AG04450 (cell line): ENCODE results near the gene MYO1F. TPM values are rescaled to one million over a fixed set of nuclear protein-coding genes. Genes with fewer than 3 reads are reported as not detected.
"Not testable (repeated sequence)": the region's sequence is repeated elsewhere in the genome, so short reads cannot be mapped to it uniquely, and the experiment has no call there.

ENCODE experiments used
- CTCF ChIA-PET: fragments of 300-600, 350-600 bp; formaldehyde crosslinking; extraction: SDS; loops from one replicate; lab custom pipeline; 2022; ENCODE audit warnings: antibody characterized with exemption, inconsistent platforms; lab: Charles Lee
- POLR2A ChIA-PET: fragments of 350-600 bp; formaldehyde crosslinking; extraction: SDS; loops from one replicate; lab custom pipeline; 2021; ENCODE audit warnings: antibody characterized with exemption, inconsistent platforms; lab: Yijun Ruan, JAX
- DNase-seq: peaks from one replicate; pipeline ENCODE4 v3.0.0-alpha.2; 2011; ENCODE audit warnings: low read depth, low spot score
- H3K27ac ChIP-seq: one replicate; pipeline ENCODE4 v1.5.1; 2012; ENCODE audit warnings: low read depth, low read length, control low read depth
- H3K27me3 ChIP-seq: one replicate; pipeline ENCODE4 v1.6.0; 2012; ENCODE audit warnings: low read length; ENCODE audit not compliant: control insufficient read depth, insufficient read depth
- H3K4me3 ChIP-seq: 2 replicates; pipeline ENCODE4 v1.5.1; 2011; ENCODE audit warnings: mild to moderate bottlenecking, low read depth, low read length, control low read depth
- H3K9me3 ChIP-seq: 2 replicates; pipeline ENCODE4 v1.5.1; 2012; ENCODE audit warnings: low read length; ENCODE audit not compliant: control insufficient read depth, insufficient read depth
- polyA minus RNA-seq: library from RNA; depleted of rRNA, polyadenylated mRNA; stranded (reverse); fragments of >200 nt; gene quantifications from 2 replicates; pipeline ENCODE4 v1.2.3, GENCODE V29; 2011; rRNA and poly(A)+ RNA removed
- polyA plus RNA-seq: library from polyadenylated mRNA; depleted of rRNA; stranded (reverse); fragments of >200 nt; gene quantifications from 2 replicates; pipeline ENCODE4 v1.2.3, GENCODE V29; 2011; rRNA removed
- TF ChIP-seq, protein P1 (sequence below): IDR thresholded peaks from 2 replicates; pipeline ENCODE4 v1.5.1; 2011; ENCODE audit warnings: low read depth, low read length, control low read depth, inconsistent platforms

The MYO1F gene
- polyA plus RNA-seq (0.10 and 0.15 TPM in 2 replicates), polyA minus RNA-seq (0.30 and 0.83 TPM in 2 replicates)

DNA sequence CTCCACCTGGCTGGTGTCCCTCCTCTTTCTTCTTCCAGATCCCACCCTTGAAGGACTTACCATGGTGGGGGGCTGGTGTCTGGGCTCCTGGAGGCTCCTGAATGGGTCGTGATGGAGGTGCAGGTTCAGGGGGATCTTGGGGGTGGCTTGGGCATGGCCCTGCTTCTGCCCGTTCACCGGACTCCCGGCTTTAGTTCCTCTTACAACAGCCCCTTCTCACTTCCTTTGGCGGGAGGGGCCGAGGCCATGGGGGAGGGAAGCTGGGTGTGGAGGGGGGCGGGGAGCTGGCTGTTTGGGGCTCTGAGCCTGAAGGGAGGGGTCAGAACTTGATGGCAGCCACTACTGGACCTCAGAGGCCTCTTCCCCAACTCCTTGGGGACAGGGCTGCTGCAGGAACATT is at the start of gene MYO1F:
Gene MYO1F (minus strand): TSS at position 196 of the 400 bp plus-strand sequence. CDS start 133 bp downstream, at position 63.
- no peak for DNase-seq
- no peak within 1 kb of the TSS for H3K4me3 ChIP-seq
- ChIA-PET POLR2A (no interaction called here), CTCF (interaction anchor here (0.6 to 5.1 kb wide), 7 partner anchors 10 to 1338 kb away, joined by 3 to 88 read pairs (median 4); partner anchors contain the start of gene MARCHF2)
- no peak within 1 kb of the TSS for H3K27ac ChIP-seq
- TF ChIP-seq, protein P1, sequence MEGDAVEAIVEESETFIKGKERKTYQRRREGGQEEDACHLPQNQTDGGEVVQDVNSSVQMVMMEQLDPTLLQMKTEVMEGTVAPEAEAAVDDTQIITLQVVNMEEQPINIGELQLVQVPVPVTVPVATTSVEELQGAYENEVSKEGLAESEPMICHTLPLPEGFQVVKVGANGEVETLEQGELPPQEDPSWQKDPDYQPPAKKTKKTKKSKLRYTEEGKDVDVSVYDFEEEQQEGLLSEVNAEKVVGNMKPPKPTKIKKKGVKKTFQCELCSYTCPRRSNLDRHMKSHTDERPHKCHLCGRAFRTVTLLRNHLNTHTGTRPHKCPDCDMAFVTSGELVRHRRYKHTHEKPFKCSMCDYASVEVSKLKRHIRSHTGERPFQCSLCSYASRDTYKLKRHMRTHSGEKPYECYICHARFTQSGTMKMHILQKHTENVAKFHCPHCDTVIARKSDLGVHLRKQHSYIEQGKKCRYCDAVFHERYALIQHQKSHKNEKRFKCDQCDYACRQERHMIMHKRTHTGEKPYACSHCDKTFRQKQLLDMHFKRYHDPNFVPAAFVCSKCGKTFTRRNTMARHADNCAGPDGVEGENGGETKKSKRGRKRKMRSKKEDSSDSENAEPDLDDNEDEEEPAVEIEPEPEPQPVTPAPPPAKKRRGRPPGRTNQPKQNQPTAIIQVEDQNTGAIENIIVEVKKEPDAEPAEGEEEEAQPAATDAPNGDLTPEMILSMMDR: no peak
- no peaks in the 10 kb centered on the region for H3K9me3 ChIP-seq
- peaks cover 4% of the 10 kb centered on the region for H3K27me3 ChIP-seq

DNA sequence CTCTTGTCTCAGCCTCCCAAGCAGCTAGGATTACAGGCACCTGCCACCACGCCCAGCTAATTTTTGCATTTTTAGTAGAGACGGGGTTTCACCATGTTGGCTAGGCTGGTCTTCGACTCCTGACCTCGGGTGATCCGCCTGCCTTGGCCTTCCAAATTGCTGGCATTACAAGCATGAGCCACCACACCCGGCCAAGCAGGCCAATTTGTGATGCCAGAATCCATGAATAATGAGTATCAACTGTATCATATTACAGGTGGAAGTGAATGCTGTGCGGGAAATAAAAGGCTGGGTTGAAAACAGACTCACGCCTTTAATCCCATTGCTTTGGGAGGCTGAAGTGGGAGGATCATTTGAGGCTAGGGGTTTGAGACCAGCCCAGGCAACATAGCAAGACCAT is 49.6 kb upstream of the MYO1F start:
- Histone ChIP-seq H3K4me3 (no peak overlapping the region), H3K27me3 (peaks cover 3% of the 10 kb centered on the region), H3K27ac (no peak overlapping the region), H3K9me3 (no peaks in the 10 kb centered on the region)
- TF ChIP-seq, protein P1: no peak
- POLR2A ChIA-PET: no interaction called here
- no peak for DNase-seq
- CTCF ChIA-PET: no interaction called here

DNA sequence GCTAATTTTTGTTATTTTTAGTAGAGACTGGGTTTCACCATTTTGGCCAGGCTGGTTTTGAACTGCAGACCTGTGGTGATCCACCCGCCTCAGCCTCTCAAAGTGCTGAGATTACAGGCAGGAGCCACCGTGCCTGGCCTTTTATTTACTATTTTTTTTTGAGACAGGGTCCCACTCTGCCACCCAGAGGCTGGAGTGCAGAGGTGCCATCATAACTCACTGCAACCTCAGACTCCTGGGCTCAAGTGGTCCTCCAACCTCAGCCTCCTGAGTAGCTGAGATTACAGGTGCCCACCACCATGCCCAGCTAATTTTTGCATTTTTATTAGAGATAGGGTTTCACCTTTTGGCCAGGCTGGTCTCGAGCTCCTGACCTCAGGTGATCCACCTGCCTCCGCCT is 45.6 kb upstream of the MYO1F start:
- H3K27ac ChIP-seq, H3K27me3 ChIP-seq, H3K9me3 ChIP-seq, POLR2A ChIA-PET, H3K4me3 ChIP-seq, DNase-seq: not testable (repeated sequence)
- CTCF ChIA-PET: interaction anchor here (0.6 to 1.5 kb wide), 2 partner anchors 19 kb away, joined by 4 read pairs; no protein-coding TSS in a partner anchor

DNA sequence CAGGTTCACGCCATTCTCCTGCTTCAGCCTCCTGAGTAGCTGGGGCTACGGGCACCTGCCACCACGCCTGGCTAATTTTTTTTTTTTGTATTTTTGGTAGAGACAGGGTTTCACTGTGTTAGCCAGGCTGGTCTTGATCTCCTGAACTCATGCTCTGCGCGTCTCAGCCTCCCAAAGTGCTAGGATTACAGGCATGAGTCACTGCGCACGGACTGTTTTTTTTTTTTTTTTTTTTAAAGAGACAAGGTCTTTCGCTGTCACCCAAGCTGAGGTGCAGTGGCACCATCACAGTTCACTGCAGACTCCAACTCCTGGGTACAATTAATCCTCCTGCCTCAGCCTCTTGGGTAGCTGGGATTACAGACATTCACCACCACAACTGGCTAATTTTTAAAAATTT is 41.5 kb upstream of the MYO1F start:
- Histone ChIP-seq H3K4me3 (no peak overlapping the region), H3K9me3 (no peaks in the 10 kb centered on the region), H3K27me3 (no peaks in the 10 kb centered on the region), H3K27ac (no peak overlapping the region)
- DNase-seq: no peak
- ChIA-PET CTCF (no interaction called here), POLR2A (interaction anchor here (1.0 kb wide), 1 partner anchor 18 kb away, joined by 4 read pairs; no protein-coding TSS in a partner anchor)
- TF ChIP-seq, protein P1: no peak

DNA sequence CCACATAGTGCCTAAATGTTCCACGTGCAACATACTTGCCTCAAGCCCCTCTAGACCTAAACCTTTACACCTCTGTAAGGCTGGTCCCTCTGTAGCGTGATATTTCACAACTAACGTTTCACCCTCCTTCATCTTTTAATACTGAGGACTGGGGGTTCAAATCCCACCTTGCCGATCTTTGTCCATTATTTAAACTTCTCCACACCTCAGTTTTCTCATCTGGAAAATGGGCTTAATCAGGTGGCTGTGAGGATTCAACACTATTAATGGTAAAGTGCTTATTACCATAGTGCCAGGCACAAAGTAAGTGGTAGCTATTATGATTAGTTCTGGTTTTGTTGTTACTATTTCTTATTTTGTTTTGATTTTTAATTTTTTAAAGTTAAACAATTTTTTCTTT is 40.7 kb upstream of the MYO1F start:
- H3K4me3 ChIP-seq: no peak overlapping the region
- H3K27me3 ChIP-seq: no peaks in the 10 kb centered on the region
- no peak for DNase-seq
- TF ChIP-seq, protein P1: no peak
- no peak overlapping the region for H3K27ac ChIP-seq
- POLR2A ChIA-PET: interaction anchor here (1.0 kb wide), 1 partner anchor 19 kb away, joined by 4 read pairs; no protein-coding TSS in a partner anchor
- H3K9me3 ChIP-seq: no peaks in the 10 kb centered on the region
- CTCF ChIA-PET: interaction anchor here (0.7 to 2.9 kb wide), 2 partner anchors 24 to 1104 kb away, joined by 4 to 23 read pairs; no protein-coding TSS in a partner anchor

DNA sequence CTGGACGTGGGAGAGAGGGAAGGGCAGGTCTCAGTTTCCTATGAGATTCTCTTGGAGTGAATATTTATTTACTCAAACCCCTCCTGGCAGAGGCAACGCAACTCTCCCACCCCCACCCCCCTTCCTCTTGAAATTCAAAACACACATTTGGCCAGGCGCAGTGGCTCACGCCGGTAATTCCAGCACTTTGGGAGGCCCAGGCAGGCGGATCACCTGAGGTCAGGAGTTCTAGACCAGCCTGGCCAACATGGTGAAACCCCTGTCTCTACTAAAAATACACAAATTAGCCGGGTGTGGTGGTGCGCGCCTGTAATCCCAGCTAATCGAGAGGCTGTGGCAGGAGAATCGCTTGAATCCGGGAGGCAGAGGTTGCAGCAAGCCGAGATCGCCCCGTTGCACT is 40.1 kb upstream of the MYO1F start:
- DNase-seq, H3K9me3 ChIP-seq, H3K27me3 ChIP-seq, POLR2A ChIA-PET, H3K27ac ChIP-seq, H3K4me3 ChIP-seq: not testable (repeated sequence)
- CTCF ChIA-PET: interaction anchor here (0.6 to 2.9 kb wide), 3 partner anchors 24 to 1104 kb away, joined by 3 to 23 read pairs (median 4); no protein-coding TSS in a partner anchor
